Adrenal gland (tissue), 19 donors: ENCODE measurements around the gene COG7. TPM values are rescaled to one million over a fixed set of nuclear protein-coding genes. Genes with fewer than 3 reads are reported as not detected.

Experiments used
- DNase-seq, 7 donors: peaks; one replicate each; pipeline ENCODE4 v3.0.0-alpha.2; 2019 to 2020
- H3K27ac ChIP-seq, 5 donors: fragments of 200-600 bp; sonication (generic) in 4 of 5; 1 replicate in 3 of 5; 2 replicates in 2 of 5; pipeline versions ENCODE4 v1.5.1 to v1.8.0; 2016 to 2020; ENCODE audit warnings: mild to moderate bottlenecking in 1 of 5
- H3K27me3 ChIP-seq: fragments of 200-600 bp; 2 replicates; pipeline ENCODE4 v1.8.0; 2021
- H3K36me3 ChIP-seq, 2 donors: fragments of 200-600 bp; replicated peaks in 1 of 2; 1 replicate in 1 of 2; 2 replicates in 1 of 2; pipeline versions ENCODE4 v1.5.1 to v1.8.0; 2018 to 2022
- H3K4me1 ChIP-seq, 2 donors: fragments of 200-600 bp; replicated peaks in 1 of 2; 1 replicate in 1 of 2; 2 replicates in 1 of 2; pipeline versions ENCODE4 v1.5.1 to v1.8.0; 2018 to 2021
- H3K4me3 ChIP-seq, 4 donors: fragments of 200-600 bp; sonication (generic) in 3 of 4; one replicate each; pipeline ENCODE4 v1.5.1; 2016 to 2018
- H3K9me3 ChIP-seq, 3 donors: fragments of 200-600 bp; sonication (generic) in 1 of 3; replicated peaks in 1 of 3; 1 replicate in 2 of 3; 2 replicates in 1 of 3; pipeline versions ENCODE4 v1.5.1 to v1.8.0; 2016 to 2021
- CTCF ChIP-seq, 6 experiments: fragments of 450-650 bp in 4 of 6; fragments of 200-600 bp in 2 of 6; sonication (generic) in 1 of 6; IDR thresholded peaks; 1 replicate in 5 of 6; 2 replicates in 1 of 6; pipeline versions ENCODE4 v1.5.1 to v1.8.0; 2016 to 2021; ENCODE audit warnings: antibody characterized with exemption in 6 of 6, mild to moderate bottlenecking in 2 of 6, moderate library complexity in 1 of 6
- POLR2A ChIP-seq, 2 donors: fragments of 450-650 bp; IDR thresholded peaks; one replicate each; pipeline ENCODE4 v1.6.1; 2017; ENCODE audit warnings: antibody characterized with exemption in 2 of 2, mild to moderate bottlenecking in 2 of 2, moderate library complexity in 1 of 2
- WGBS, 4 donors: extraction: QIAGEN DNeasy Blood & Tissue Kit in 2 of 4; methylation state at CpG; one replicate each; pipeline versions ENCODE4 v1.1.5 to v1.1.7; 2013 to 2017; 5-methylcytosine and 5-hydroxymethylcytosine counted together
- intact Hi-C, 2 donors: fragments of 100-400 bp; cut with DNase I; formaldehyde crosslinking; loops; one replicate each; pipeline versions ENCODE4 v1.14.1 to v1.15.0; 2022 to 2023
- long read RNA-seq, 10 donors: library from polyadenylated mRNA in 3 of 10; unstranded in 2 of 10; stranded (forward) in 1 of 10; transcript quantifications; one replicate each; pipeline ENCODE4 v2.0.0 and lab custom pipeline, GENCODE V29; 2021 to 2026
- polyA plus RNA-seq, 3 donors: library from polyadenylated mRNA; stranded (reverse); fragments of 200-250 nt in 2 of 3; fragments of 350-450 nt in 1 of 3; fragmentation: Illumina TruSeq in 1 of 3; extraction: RNeasy Lipid Tissue Mini Kit (QIAGEN cat#74804) in 1 of 3; gene quantifications; one replicate each; pipeline ENCODE4 v1.2.3, GENCODE V29; 2013 to 2014
- total RNA-seq, 9 donors: library from RNA; depleted of rRNA in 4 of 9; stranded (reverse); fragments of >200 nt in 4 of 9; fragments of 120-200 nt in 1 of 9; fragmentation: NEBNext Ultra II Directional in 1 of 9; extraction: Animal tissue kit (Norgen Biotek cat#: 25700) in 1 of 9; gene quantifications; one replicate each; pipeline versions ENCODE4 v1.1.0 to v1.2.4, GENCODE V29; 2013 to 2023
- donor health status: healthy with polysubstance abuse.
- donor health status: Bipolar disorder and iron deficiency.
- donor health status: DM: yes; HTN: yes; CAD: no.
- donor health status: DM: no; HTN: no; CAD: no.
- donor health status: DM: no; HTN: no; CAD: no.
- donor health status: DM: yes; HTN: yes; CAD: no.

Gene COG7
- total RNA-seq, result 10 to 100 TPM; 10.7 to 25.7 (median 20.9) TPM
- polyA plus RNA-seq, result 10 to 100 TPM; 19.2 to 50.1 (median 37.3) TPM
- long read RNA-seq, donor 1, transcript COG7-201 (17 exons, 2,926 nt), result major isoform, 5 of 5 reads
- long read RNA-seq, donor 1, partial matches to known transcripts, result 0 of 5 reads
- long read RNA-seq, donor 1, other reads (novel, unspliced or antisense), result 0 of 5 reads
- long read RNA-seq, donor 2, partial matches to known transcripts, result 9 of 11 reads
- long read RNA-seq, donor 2, other reads (novel, unspliced or antisense), result 0 of 11 reads
- long read RNA-seq, donor 3, partial matches to known transcripts, result 0 of 1 reads
- long read RNA-seq, donor 3, other reads (novel, unspliced or antisense), result 0 of 1 reads
- long read RNA-seq, donor 4, partial matches to known transcripts, result 0 of 3 reads
- long read RNA-seq, donor 4, other reads (novel, unspliced or antisense), result 0 of 3 reads
- long read RNA-seq, donor 5, transcript COG7-201 (17 exons, 2,926 nt), result major isoform, 50 of 61 reads
- long read RNA-seq, donor 5, partial matches to known transcripts, result 3 of 61 reads
- long read RNA-seq, donor 5, other reads (novel, unspliced or antisense), result 8 of 61 reads
- long read RNA-seq, donor 6, partial matches to known transcripts, result 0 of 6 reads
- long read RNA-seq, donor 6, other reads (novel, unspliced or antisense), result 4 of 6 reads
- long read RNA-seq, donor 7, partial matches to known transcripts, result 0 of 2 reads
- long read RNA-seq, donor 7, other reads (novel, unspliced or antisense), result 0 of 2 reads
- long read RNA-seq, donor 8, transcript COG7-201 (17 exons, 2,926 nt), result major isoform, 5 of 5 reads
- long read RNA-seq, donor 8, partial matches to known transcripts, result 0 of 5 reads
- long read RNA-seq, donor 8, other reads (novel, unspliced or antisense), result 0 of 5 reads
- long read RNA-seq, donor 9, partial matches to known transcripts, result 6 of 7 reads
- long read RNA-seq, donor 9, other reads (novel, unspliced or antisense), result 0 of 7 reads
- long read RNA-seq, donor 10, partial matches to known transcripts, result 0 of 3 reads
- long read RNA-seq, donor 10, other reads (novel, unspliced or antisense), result 0 of 3 reads

- intact Hi-C loops, result no loop called here
- peak within 1 kb of the TSS in 4 of 5 donors; percentile 54 to 94 (median 68) for H3K27ac ChIP-seq
- 0 to 1% (median 0%) methylated on average over 10 to 57 of the region's 57 CpGs for WGBS, 4 donors
- TF ChIP-seq POLR2A (IDR thresholded peaks at IDR 0.05) (peak in 1 of 2 donors; percentile 29), CTCF (IDR thresholded peaks at IDR 0.05) (peak in 1 of 6 experiments; percentile 1)
- no peaks in the 10 kb centered on the region for H3K36me3 ChIP-seq
- no peaks in the 10 kb centered on the region for H3K27me3 ChIP-seq
- peak; percentile 88 to 95 (median 90) for DNase-seq
- peaks cover 9 to 21% of the 10 kb centered on the region in 2 donors for H3K4me1 ChIP-seq
- peak within 1 kb of the TSS; percentile 58 to 98 (median 94) for H3K4me3 ChIP-seq
- H3K9me3 ChIP-seq, result no peaks in the 10 kb centered on the region
Observed at GRCh38 chr16:23452572-23453337, at the start of gene COG7. Gene COG7 (minus strand): TSS chr16:23453189. CDS start chr16:23452994, 195 bp downstream.

- DNase-seq, result no peak
- intact Hi-C loops, result loop anchor here in 1 of 2 donors (10.0 kb wide), 1 partner anchor 52 kb away; the partner anchor contains the start of genes EARS2 and UBFD1
Observed at GRCh38 chr16:23502466-23502865, 49.5 kb upstream of the COG7 start.

GRCh38 chr16:23501291-23501690, 48.3 kb upstream of the COG7 start:
- Histone ChIP-seq H3K4me3 (no peak overlapping the region), H3K27ac (peak overlapping the region in 3 of 5 donors; percentile 58 to 82 (median 71)), H3K36me3 (no peaks in the 10 kb centered on the region), H3K9me3 (no peaks in the 10 kb centered on the region), H3K27me3 (no peaks in the 10 kb centered on the region), H3K4me1 (peaks cover 73 to 92% of the 10 kb centered on the region in 2 donors)
- TF ChIP-seq CTCF (IDR thresholded peaks at IDR 0.05) (no peak), POLR2A (IDR thresholded peaks at IDR 0.05) (no peak)
- 42 to 47% (median 46%) methylated on average over 5 of the region's 5 CpGs for WGBS, 4 donors
- intact Hi-C loops, result loop anchor here in 1 of 2 donors (10.0 kb wide), 1 partner anchor 54 kb away; the partner anchor contains the start of genes EARS2 and UBFD1
- DNase-seq, result peak in 2 of 7 donors; percentile 41 to 65

More at GRCh38 chr16:23502466-23502865, 49.5 kb upstream of the COG7 start:
- H3K27ac ChIP-seq, result peak overlapping the region in 3 of 5 donors; percentile 58 to 82 (median 71)
- H3K9me3 ChIP-seq, result no peaks in the 10 kb centered on the region
- 61 to 85% (median 76%) methylated on average over 2 of the region's 2 CpGs for WGBS, 4 donors
- TF ChIP-seq CTCF (IDR thresholded peaks at IDR 0.05) (no peak), POLR2A (IDR thresholded peaks at IDR 0.05) (no peak)
- no peaks in the 10 kb centered on the region for H3K36me3 ChIP-seq
- H3K27me3 ChIP-seq, result no peaks in the 10 kb centered on the region
- peaks cover 63 to 92% of the 10 kb centered on the region in 2 donors for H3K4me1 ChIP-seq
- no peak overlapping the region for H3K4me3 ChIP-seq
